H1 (cell line): ENCODE data around the gene FREM2. TPM values are rescaled to one million over a fixed set of nuclear protein-coding genes. Genes with fewer than 3 reads are reported as not detected.

ENCODE experiments used
- CTCF ChIA-PET: fragments of 300-600 bp; sonication (Branson Sonifier 250); formaldehyde crosslinking; loops from one replicate; lab custom pipeline; 2021; ENCODE audit not compliant: partially characterized antibody; lab: Charles Lee
- POLR2A ChIA-PET: fragments of 300-600 bp; sonication (Branson Sonifier 250); formaldehyde crosslinking; loops from one replicate; lab custom pipeline; 2021; ENCODE audit warnings: inconsistent platforms; ENCODE audit not compliant: partially characterized antibody; lab: Charles Lee
- DNase-seq, 2 experiments: peaks; one replicate each; pipeline versions ENCODE4 v3.0.0 to v3.0.0-alpha.2; 2010 to 2022; ENCODE audit warnings: low spot score in 2 of 2, low read depth in 1 of 2, mixed read lengths in 1 of 2
- FAIRE-seq: peaks from 2 replicates; lab custom pipeline; 2011; peaks lifted over from hg19 to GRCh38; lab: Jason Lieb, UNC
- H2AFZ ChIP-seq: 2 replicates; pipeline ENCODE4 v1.8.1; 2012; ENCODE audit warnings: low read length, inconsistent platforms
- H2AK5ac ChIP-seq: 2 replicates; pipeline ENCODE4 v1.6.1; 2013; ENCODE audit warnings: low read depth, low read length
- H2BK120ac ChIP-seq: replicated peaks from 2 replicates; pipeline ENCODE3; 2013; ENCODE audit warnings: low read depth, low read length, inconsistent platforms
- H2BK12ac ChIP-seq: 2 replicates; pipeline ENCODE4 v1.6.1; 2013; ENCODE audit warnings: low read depth, low read length
- H2BK15ac ChIP-seq: 2 replicates; pipeline ENCODE4 v1.6.1; 2013; ENCODE audit warnings: low read length
- H2BK20ac ChIP-seq: 2 replicates; pipeline ENCODE4 v1.6.1; 2013; ENCODE audit warnings: low read length
- H2BK5ac ChIP-seq: 2 replicates; pipeline ENCODE4 v1.6.1; 2013; ENCODE audit warnings: low read depth, low read length
- H3K14ac ChIP-seq: 2 replicates; pipeline ENCODE4 v1.6.1; 2013; ENCODE audit warnings: inconsistent platforms; ENCODE audit not compliant: insufficient read length
- H3K18ac ChIP-seq: 2 replicates; pipeline ENCODE4 v1.6.1; 2013; ENCODE audit warnings: low read length; ENCODE audit errors: extremely low read depth
- H3K23ac ChIP-seq: 2 replicates; pipeline ENCODE4 v1.6.1; 2013; ENCODE audit warnings: inconsistent platforms; ENCODE audit not compliant: insufficient read length
- H3K23me2 ChIP-seq: 2 replicates; pipeline ENCODE4 v1.6.1; 2013; ENCODE audit warnings: low read depth, low read length
- H3K27ac ChIP-seq: 2 replicates; pipeline ENCODE4 v1.6.1; 2011; ENCODE audit warnings: low read depth, low read length, inconsistent platforms
- H3K27me3 ChIP-seq, 4 experiments: replicated peaks in 1 of 4; 1 replicate in 1 of 4; 2 replicates in 3 of 4; pipeline versions ENCODE4 v1.6.1 to v1.8.1; 2011 to 2013; ENCODE audit warnings: low read length in 3 of 4, mild to moderate bottlenecking in 3 of 4, inconsistent platforms in 2 of 4, mixed read lengths in 2 of 4, moderate library complexity in 1 of 4; ENCODE audit not compliant: control insufficient read depth in 3 of 4, insufficient read depth in 3 of 4; ENCODE audit errors: extremely low read depth in 1 of 4
- H3K36me3 ChIP-seq, 4 experiments: 2 replicates each; pipeline versions ENCODE4 v1.6.1 to v1.8.1; 2011 to 2013; ENCODE audit warnings: mild to moderate bottlenecking in 4 of 4, low read length in 3 of 4, moderate library complexity in 2 of 4, control low read depth in 1 of 4, inconsistent platforms in 1 of 4; ENCODE audit not compliant: insufficient read depth in 4 of 4, control insufficient read depth in 2 of 4
- H3K4ac ChIP-seq: replicated peaks from 2 replicates; pipeline ENCODE3; 2013; ENCODE audit warnings: low read length, low read depth, mixed read lengths, inconsistent platforms; ENCODE audit not compliant: insufficient read length
- H3K4me1 ChIP-seq, 4 experiments: replicated peaks in 1 of 4; 1 replicate in 1 of 4; 2 replicates in 3 of 4; pipeline versions ENCODE4 v1.6.1 to v1.8.1; 2011 to 2013; ENCODE audit warnings: low read length in 3 of 4, inconsistent platforms in 2 of 4, mixed read lengths in 1 of 4; ENCODE audit not compliant: insufficient read depth in 4 of 4, control insufficient read depth in 3 of 4
- H3K4me2 ChIP-seq, 2 experiments: 2 replicates each; pipeline versions ENCODE4 v1.6.1 to v1.8.1; 2011 to 2013; ENCODE audit warnings: low read depth in 2 of 2, low read length in 2 of 2, control low read depth in 1 of 2, inconsistent platforms in 1 of 2, mild to moderate bottlenecking in 1 of 2; ENCODE audit not compliant: insufficient read depth in 1 of 2
- H3K4me3 ChIP-seq, 4 experiments: fragments of 200-600, 300-600 bp in 1 of 4; sonication (generic), shearing (Covaris generic), sonication (Bioruptor Twin) in 1 of 4; 2 replicates each; pipeline versions ENCODE4 v1.5.1 to v1.8.1; 2011 to 2016; ENCODE audit warnings: low read length in 4 of 4, low read depth in 3 of 4, control low read depth in 2 of 4, inconsistent platforms in 2 of 4, mild to moderate bottlenecking in 2 of 4, mixed read lengths in 1 of 4, moderate library complexity in 1 of 4; ENCODE audit not compliant: insufficient read depth in 2 of 4; ENCODE audit errors: extremely low read depth in 1 of 4
- H3K56ac ChIP-seq: replicated peaks from 2 replicates; pipeline ENCODE3; 2013; ENCODE audit warnings: low read depth, mild to moderate bottlenecking, mixed read lengths, low read length, inconsistent platforms; ENCODE audit not compliant: insufficient read length
- H3K79me1 ChIP-seq: 2 replicates; pipeline ENCODE4 v1.6.1; 2013; ENCODE audit warnings: low read depth, low read length, control low read depth
- H3K79me2 ChIP-seq, 2 experiments: 2 replicates each; pipeline versions ENCODE4 v1.6.1 to v1.8.1; 2012 to 2013; ENCODE audit warnings: low read length in 2 of 2, mild to moderate bottlenecking in 2 of 2, inconsistent platforms in 1 of 2; ENCODE audit not compliant: insufficient read depth in 2 of 2, control insufficient read depth in 1 of 2
- H3K9ac ChIP-seq, 4 experiments: replicated peaks in 1 of 4; 1 replicate in 1 of 4; 2 replicates in 3 of 4; pipeline versions ENCODE4 v1.6.1 to v1.8.1; 2011 to 2013; ENCODE audit warnings: low read depth in 3 of 4, low read length in 3 of 4, control low read depth in 2 of 4, mild to moderate bottlenecking in 2 of 4, moderate library complexity in 2 of 4, inconsistent platforms in 1 of 4; ENCODE audit errors: extremely low read depth in 1 of 4
- H3K9me3 ChIP-seq, 2 experiments: 2 replicates each; pipeline versions ENCODE4 v1.6.1 to v1.8.1; 2012 to 2013; ENCODE audit warnings: mild to moderate bottlenecking in 2 of 2, moderate library complexity in 2 of 2, control low read depth in 1 of 2, inconsistent platforms in 1 of 2, low read depth in 1 of 2, low read length in 1 of 2, mixed read lengths in 1 of 2; ENCODE audit not compliant: insufficient read depth in 2 of 2
- H4K20me1 ChIP-seq, 2 experiments: replicated peaks in 1 of 2; 2 replicates each; pipeline versions ENCODE3 to v1.8.1; 2011 to 2013; ENCODE audit warnings: inconsistent platforms in 2 of 2, low read length in 2 of 2, mild to moderate bottlenecking in 1 of 2; ENCODE audit not compliant: insufficient read depth in 2 of 2, control insufficient read depth in 1 of 2
- H4K5ac ChIP-seq: 2 replicates; pipeline ENCODE4 v1.6.1; 2013; ENCODE audit warnings: low read length, low read depth, mixed read lengths, inconsistent platforms; ENCODE audit not compliant: insufficient read length
- H4K8ac ChIP-seq: 2 replicates; pipeline ENCODE4 v1.8.0; 2013; ENCODE audit warnings: mild to moderate bottlenecking, moderate library complexity, low read length, inconsistent platforms; ENCODE audit not compliant: insufficient read depth; ENCODE audit errors: extremely low read depth
- H4K91ac ChIP-seq: replicated peaks from 2 replicates; pipeline ENCODE3; 2013; ENCODE audit warnings: low read length, mixed read lengths, inconsistent platforms; ENCODE audit not compliant: insufficient read length
- CHD1 ChIP-seq: IDR thresholded peaks from 2 replicates; pipeline ENCODE4 v1.6.1; 2012; ENCODE audit warnings: low read depth, low read length, improper control_type of control experiment
- EGR1 ChIP-seq: IDR thresholded peaks from 2 replicates; pipeline ENCODE4 v1.6.1; 2011; ENCODE audit warnings: low read depth, low read length, borderline replicate concordance
- POLR2A ChIP-seq, 2 experiments: IDR thresholded peaks; 1 replicate in 1 of 2; 2 replicates in 1 of 2; pipeline ENCODE4 v1.6.1; 2011; ENCODE audit warnings: low read depth in 2 of 2, low read length in 2 of 2, mild to moderate bottlenecking in 2 of 2; ENCODE audit errors: control extremely low read depth in 1 of 2
- SIRT6 ChIP-seq: IDR thresholded peaks from one replicate; pipeline ENCODE4 v1.7.1; 2012; ENCODE audit warnings: low read length, inconsistent platforms
- TAF1 ChIP-seq: IDR thresholded peaks from 2 replicates; pipeline ENCODE4 v1.6.1; 2011; ENCODE audit warnings: mild to moderate bottlenecking, low read depth, low read length
- WGBS, 2 experiments: shearing (Covaris generic) in 1 of 2; methylation state at CpG; one replicate each; pipeline versions ENCODE4 v1.1.6 to v1.1.7; 2013 to 2015; ENCODE audit warnings: low lambda C conversion rate in 2 of 2, mixed read lengths in 2 of 2, inconsistent platforms in 1 of 2, low coverage in 1 of 2, missing lambda C conversion rate in 1 of 2; ENCODE audit not compliant: insufficient replicate concordance in 2 of 2, insufficient coverage in 1 of 2, insufficient read length in 1 of 2; ENCODE audit errors: extremely low coverage in 1 of 2, missing lambda C conversion rate in 1 of 2; 5-methylcytosine and 5-hydroxymethylcytosine counted together
- polyA plus RNA-seq, 7 experiments: library from polyadenylated mRNA; depleted of rRNA in 3 of 7; stranded (reverse) in 5 of 7; unstranded in 2 of 7; fragments of >200 nt in 5 of 7; fragments of 200-250 nt in 2 of 7; gene quantifications; 1 replicate in 5 of 7; 2 replicates in 1 of 7; 4 replicates in 1 of 7; pipeline versions ENCODE4 v1.2.1 to v1.2.3, GENCODE V29; 2011 to 2013; ENCODE audit warnings: missing spikeins in 2 of 7, mixed read lengths in 2 of 7
- total RNA-seq: library from RNA; stranded (reverse); fragmentation: NEBNext Ultra II Directional; extraction: Animal tissue kit (Norgen Biotek cat#: 25700); gene quantifications from 2 replicates; pipeline ENCODE4 v1.2.1, GENCODE V29; 2021

Gene FREM2
- total and polyA plus RNA-seq, 2 of the 8 experiments (the other 6 are each of a cell fraction or from before 2014, with no cell fraction given): 11.6 to 22.8 TPM

DNA sequence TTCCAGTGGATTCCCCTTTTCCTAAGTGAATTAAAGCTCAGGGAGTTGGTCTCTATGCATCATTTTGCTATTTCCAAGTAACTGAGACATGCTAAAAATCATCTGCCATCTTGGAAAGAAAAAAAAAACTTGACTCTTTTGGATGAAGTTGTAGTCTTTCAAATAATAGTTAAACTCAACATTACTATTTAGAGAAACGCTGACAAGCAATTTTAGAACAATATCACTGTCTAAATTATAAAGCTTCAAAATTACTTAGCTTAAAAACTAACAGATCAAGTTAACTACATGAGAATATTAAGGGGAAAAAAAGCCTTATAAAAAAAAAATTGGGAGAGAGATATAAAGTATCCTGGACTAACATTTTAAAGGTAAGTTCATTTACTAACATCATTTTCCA, 235.3 kb downstream of the FREM2 start:
- no peaks in the 10 kb centered on the region for H4K20me1 ChIP-seq
- H3K14ac ChIP-seq: no peak overlapping the region
- H2BK12ac ChIP-seq: no peak overlapping the region
- no peak overlapping the region for H4K5ac ChIP-seq
- POLR2A ChIA-PET: no interaction called here
- DNase-seq: no peak
- no peak overlapping the region for H2BK5ac ChIP-seq
- peaks cover 0 to 3% (median 0%) of the 10 kb centered on the region in 4 experiments; a peak in 1 of 7 replicates for H3K4me1 ChIP-seq
- H4K8ac ChIP-seq: no peak overlapping the region
- TF ChIP-seq SIRT6 (no peak), TAF1 (no peak), POLR2A (IDR thresholded peaks at IDR 0.05; ENCODE audit: control extremely low read depth in 1 of 2, low read depth in 2 of 2, low read length in 2 of 2) (no peak), EGR1 (no peak), CHD1 (no peak)
- TF ChIP-seq, all 59 proteins: peak for 0
- WGBS, 2 experiments: 74% methylated on average over 1 of the region's 1 CpG; no CpG with 5 or more reads in 1 of the 2 experiments
- no peaks in the 10 kb centered on the region for H3K27me3 ChIP-seq
- H3K36me3 ChIP-seq: no peaks in the 10 kb centered on the region
- no peaks in the 10 kb centered on the region; the same call in 1 of the 2 replicates for H3K23me2 ChIP-seq
- H3K4me2 ChIP-seq: no peak overlapping the region
- no peak overlapping the region for H2BK15ac ChIP-seq
- no peaks in the 10 kb centered on the region for H3K79me2 ChIP-seq
- H2AK5ac ChIP-seq: no peak overlapping the region
- H3K18ac ChIP-seq: no peak overlapping the region
- FAIRE-seq: no peak
- no peak overlapping the region for H3K23ac ChIP-seq
- H2AFZ ChIP-seq: peak overlapping the region; percentile 89
- H2BK120ac ChIP-seq: no peak overlapping the region
- H3K9me3 ChIP-seq: no peaks in the 10 kb centered on the region; a peak in 1 of 4 replicates
- no peak overlapping the region for H3K9ac ChIP-seq
- no peak overlapping the region for H3K27ac ChIP-seq
- no peak overlapping the region for H4K91ac ChIP-seq
- H3K4ac ChIP-seq: no peak overlapping the region
- no peaks in the 10 kb centered on the region for H3K79me1 ChIP-seq
- CTCF ChIA-PET: interaction anchor here (0.9 to 1.2 kb wide), 2 partner anchors 51 to 219 kb away, joined by 3 read pairs; no protein-coding TSS in a partner anchor
- no peak overlapping the region for H3K56ac ChIP-seq
- no peak overlapping the region for H3K4me3 ChIP-seq
- H2BK20ac ChIP-seq: no peak overlapping the region
